ENCODE results near the gene SPRR2B. TPM values are rescaled to one million over a fixed set of nuclear protein-coding genes. Genes with fewer than 3 reads are reported as not detected.

Gene SPRR2B
- total and polyA plus RNA-seq, 9 of the 15 experiments (the other 6 are each of a cell fraction or from before 2014, with no cell fraction given), result not detected

DNA sequence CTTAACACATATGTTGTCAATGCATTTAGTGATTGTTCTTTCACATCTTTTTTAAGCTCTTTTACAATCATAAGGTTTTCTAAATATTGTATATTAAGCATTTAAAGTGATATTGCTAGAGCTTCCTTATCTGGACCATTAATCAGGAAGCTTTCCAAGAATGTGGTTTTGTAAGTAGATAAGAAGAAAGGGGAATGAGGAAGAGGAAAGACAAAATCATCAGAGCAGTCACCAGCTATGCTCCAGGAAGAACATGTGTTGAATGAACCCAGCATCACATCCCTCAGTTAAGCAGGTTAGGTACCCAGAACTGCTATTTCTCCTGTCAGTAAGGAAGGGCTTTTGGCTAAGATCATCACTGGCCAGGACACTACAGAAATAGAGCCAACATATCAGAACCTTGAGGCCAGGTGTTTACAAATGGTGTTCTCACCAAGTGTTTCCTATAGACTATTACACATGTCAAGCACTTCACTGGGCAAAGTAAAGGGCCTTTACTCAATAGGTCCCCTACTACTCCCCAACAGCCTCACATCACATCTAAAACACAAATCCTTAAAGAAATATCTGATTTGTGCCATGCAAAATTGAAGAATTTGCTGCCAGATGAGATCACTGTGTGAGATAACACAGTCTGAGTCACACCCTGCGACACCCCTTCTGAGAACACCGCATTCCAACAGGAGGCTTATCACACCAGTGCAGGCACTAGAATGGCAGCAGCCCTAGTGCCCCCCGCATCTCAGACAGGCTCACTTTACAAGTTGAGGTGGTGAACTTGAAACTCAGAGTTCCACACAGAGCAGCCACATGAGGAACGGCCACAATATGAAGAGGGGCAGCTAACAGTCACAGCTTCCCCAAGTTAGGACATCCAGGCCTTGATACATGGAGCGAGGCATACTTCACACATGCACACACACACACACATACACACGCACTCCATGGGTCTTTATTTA, 12.3 kb downstream of the SPRR2B start (continued):
- TF ChIP-seq ZNF586 (CRISPR knock-in tag; conservative IDR thresholded peaks at IDR 0.05) (no peak), ZFPM2 (CRISPR knock-in tag; IDR thresholded peaks at IDR 0.05) (no peak), DPF2 (IDR thresholded peaks at IDR 0.05) (peak; percentile 99), CBFA2T2 (conservative IDR thresholded peaks at IDR 0.05) (peak; percentile 87), RBM39 (optimal IDR thresholded peaks at IDR 0.05; ENCODE audit: low read depth, low read length) (no peak), ELF4 (CRISPR knock-in tag; IDR thresholded peaks at IDR 0.05) (peak; percentile 40; the same call in 1 of the 2 replicates), ZNF347 (CRISPR knock-in tag; IDR thresholded peaks at IDR 0.05; ENCODE audit: low read depth) (no peak), SREBF2 (CRISPR knock-in tag; IDR thresholded peaks at IDR 0.05) (no peak), ARID1B (IDR thresholded peaks at IDR 0.05) (peak; percentile 99), ZNF316 (IDR thresholded peaks at IDR 0.05) (no peak), MIER1 (IDR thresholded peaks at IDR 0.05; ENCODE audit: low read depth) (peak; percentile 77)
- TF ChIP-seq, protein P1, sequence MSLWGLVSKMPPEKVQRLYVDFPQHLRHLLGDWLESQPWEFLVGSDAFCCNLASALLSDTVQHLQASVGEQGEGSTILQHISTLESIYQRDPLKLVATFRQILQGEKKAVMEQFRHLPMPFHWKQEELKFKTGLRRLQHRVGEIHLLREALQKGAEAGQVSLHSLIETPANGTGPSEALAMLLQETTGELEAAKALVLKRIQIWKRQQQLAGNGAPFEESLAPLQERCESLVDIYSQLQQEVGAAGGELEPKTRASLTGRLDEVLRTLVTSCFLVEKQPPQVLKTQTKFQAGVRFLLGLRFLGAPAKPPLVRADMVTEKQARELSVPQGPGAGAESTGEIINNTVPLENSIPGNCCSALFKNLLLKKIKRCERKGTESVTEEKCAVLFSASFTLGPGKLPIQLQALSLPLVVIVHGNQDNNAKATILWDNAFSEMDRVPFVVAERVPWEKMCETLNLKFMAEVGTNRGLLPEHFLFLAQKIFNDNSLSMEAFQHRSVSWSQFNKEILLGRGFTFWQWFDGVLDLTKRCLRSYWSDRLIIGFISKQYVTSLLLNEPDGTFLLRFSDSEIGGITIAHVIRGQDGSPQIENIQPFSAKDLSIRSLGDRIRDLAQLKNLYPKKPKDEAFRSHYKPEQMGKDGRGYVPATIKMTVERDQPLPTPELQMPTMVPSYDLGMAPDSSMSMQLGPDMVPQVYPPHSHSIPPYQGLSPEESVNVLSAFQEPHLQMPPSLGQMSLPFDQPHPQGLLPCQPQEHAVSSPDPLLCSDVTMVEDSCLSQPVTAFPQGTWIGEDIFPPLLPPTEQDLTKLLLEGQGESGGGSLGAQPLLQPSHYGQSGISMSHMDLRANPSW (CRISPR knock-in tag; IDR thresholded peaks at IDR 0.05), result no peak
- TF ChIP-seq, protein P2, sequence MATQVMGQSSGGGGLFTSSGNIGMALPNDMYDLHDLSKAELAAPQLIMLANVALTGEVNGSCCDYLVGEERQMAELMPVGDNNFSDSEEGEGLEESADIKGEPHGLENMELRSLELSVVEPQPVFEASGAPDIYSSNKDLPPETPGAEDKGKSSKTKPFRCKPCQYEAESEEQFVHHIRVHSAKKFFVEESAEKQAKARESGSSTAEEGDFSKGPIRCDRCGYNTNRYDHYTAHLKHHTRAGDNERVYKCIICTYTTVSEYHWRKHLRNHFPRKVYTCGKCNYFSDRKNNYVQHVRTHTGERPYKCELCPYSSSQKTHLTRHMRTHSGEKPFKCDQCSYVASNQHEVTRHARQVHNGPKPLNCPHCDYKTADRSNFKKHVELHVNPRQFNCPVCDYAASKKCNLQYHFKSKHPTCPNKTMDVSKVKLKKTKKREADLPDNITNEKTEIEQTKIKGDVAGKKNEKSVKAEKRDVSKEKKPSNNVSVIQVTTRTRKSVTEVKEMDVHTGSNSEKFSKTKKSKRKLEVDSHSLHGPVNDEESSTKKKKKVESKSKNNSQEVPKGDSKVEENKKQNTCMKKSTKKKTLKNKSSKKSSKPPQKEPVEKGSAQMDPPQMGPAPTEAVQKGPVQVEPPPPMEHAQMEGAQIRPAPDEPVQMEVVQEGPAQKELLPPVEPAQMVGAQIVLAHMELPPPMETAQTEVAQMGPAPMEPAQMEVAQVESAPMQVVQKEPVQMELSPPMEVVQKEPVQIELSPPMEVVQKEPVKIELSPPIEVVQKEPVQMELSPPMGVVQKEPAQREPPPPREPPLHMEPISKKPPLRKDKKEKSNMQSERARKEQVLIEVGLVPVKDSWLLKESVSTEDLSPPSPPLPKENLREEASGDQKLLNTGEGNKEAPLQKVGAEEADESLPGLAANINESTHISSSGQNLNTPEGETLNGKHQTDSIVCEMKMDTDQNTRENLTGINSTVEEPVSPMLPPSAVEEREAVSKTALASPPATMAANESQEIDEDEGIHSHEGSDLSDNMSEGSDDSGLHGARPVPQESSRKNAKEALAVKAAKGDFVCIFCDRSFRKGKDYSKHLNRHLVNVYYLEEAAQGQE (IDR thresholded peaks at IDR 0.05; ENCODE audit: borderline replicate concordance), result peak; percentile 38; the same call in 1 of the 2 replicates
- TF ChIP-seq, protein P2 (CRISPR knock-in tag; IDR thresholded peaks at IDR 0.05; ENCODE audit: low read depth), result no peak
- TF ChIP-seq, protein P3, sequence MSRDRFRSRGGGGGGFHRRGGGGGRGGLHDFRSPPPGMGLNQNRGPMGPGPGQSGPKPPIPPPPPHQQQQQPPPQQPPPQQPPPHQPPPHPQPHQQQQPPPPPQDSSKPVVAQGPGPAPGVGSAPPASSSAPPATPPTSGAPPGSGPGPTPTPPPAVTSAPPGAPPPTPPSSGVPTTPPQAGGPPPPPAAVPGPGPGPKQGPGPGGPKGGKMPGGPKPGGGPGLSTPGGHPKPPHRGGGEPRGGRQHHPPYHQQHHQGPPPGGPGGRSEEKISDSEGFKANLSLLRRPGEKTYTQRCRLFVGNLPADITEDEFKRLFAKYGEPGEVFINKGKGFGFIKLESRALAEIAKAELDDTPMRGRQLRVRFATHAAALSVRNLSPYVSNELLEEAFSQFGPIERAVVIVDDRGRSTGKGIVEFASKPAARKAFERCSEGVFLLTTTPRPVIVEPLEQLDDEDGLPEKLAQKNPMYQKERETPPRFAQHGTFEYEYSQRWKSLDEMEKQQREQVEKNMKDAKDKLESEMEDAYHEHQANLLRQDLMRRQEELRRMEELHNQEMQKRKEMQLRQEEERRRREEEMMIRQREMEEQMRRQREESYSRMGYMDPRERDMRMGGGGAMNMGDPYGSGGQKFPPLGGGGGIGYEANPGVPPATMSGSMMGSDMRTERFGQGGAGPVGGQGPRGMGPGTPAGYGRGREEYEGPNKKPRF (IDR thresholded peaks at IDR 0.05; ENCODE audit: low read depth, low read length), result no peak
